GM23338 (cell line): ENCODE measurements around the gene FN3K. TPM values are rescaled to one million over a fixed set of nuclear protein-coding genes. Genes with fewer than 3 reads are reported as not detected.
"Not testable (repeated sequence)": the region's sequence is repeated elsewhere in the genome, so short reads cannot be mapped to it uniquely, and the experiment has no call there.

Experiments used
- ATAC-seq: fragments of 200-7000 bp; cut with Tn5 transposase; 3 replicates; pipeline ENCODE4 v1.9.1; 2020
- DNase-seq: peaks from one replicate; pipeline ENCODE4 v3.0.0-alpha.2; 2015; ENCODE audit warnings: low spot score
- H2AFZ ChIP-seq: fragments of 200-600 bp; sonication (generic); 2 replicates; pipeline ENCODE4 v1.8.0; 2016; ENCODE audit warnings: antibody characterized with exemption, mild to moderate bottlenecking, moderate library complexity
- H3F3A ChIP-seq: fragments of 200-600 bp; sonication (generic); replicated peaks from 2 replicates; pipeline ENCODE4 v1.8.0; 2017; ENCODE audit warnings: antibody characterized with exemption, mixed run types, low read depth
- H3K27ac ChIP-seq: fragments of 200-600 bp; sonication (generic); 2 replicates; pipeline ENCODE4 v1.6.1; 2016; ENCODE audit warnings: low read depth
- H3K27me3 ChIP-seq: fragments of 200-600 bp; sonication (generic); 2 replicates; pipeline ENCODE4 v1.8.0; 2016; ENCODE audit warnings: mild to moderate bottlenecking, mixed run types, moderate library complexity; ENCODE audit not compliant: insufficient read depth
- H3K36me3 ChIP-seq: fragments of 200-600 bp; sonication (generic); 2 replicates; pipeline ENCODE4 v1.8.0; 2016; ENCODE audit warnings: mild to moderate bottlenecking; ENCODE audit not compliant: insufficient read depth
- H3K4me1 ChIP-seq: fragments of 200-600 bp; sonication (generic); 2 replicates; pipeline ENCODE4 v1.8.0; 2016; ENCODE audit warnings: mild to moderate bottlenecking, moderate library complexity; ENCODE audit not compliant: insufficient read depth
- H3K4me2 ChIP-seq: fragments of 200-600 bp; sonication (generic); 2 replicates; pipeline ENCODE4 v1.7.1; 2017; ENCODE audit warnings: mixed run types
- H3K4me3 ChIP-seq: fragments of 200-600 bp; sonication (generic); 2 replicates; pipeline ENCODE4 v1.6.1; 2016; ENCODE audit warnings: mixed run types
- H3K79me2 ChIP-seq: fragments of 200-600 bp; sonication (generic); replicated peaks from 2 replicates; pipeline ENCODE4 v1.8.0; 2017; ENCODE audit warnings: mild to moderate bottlenecking; ENCODE audit not compliant: insufficient read depth
- H3K9me2 ChIP-seq: fragments of 200-600 bp; sonication (generic); 2 replicates; pipeline ENCODE4 v1.8.0; 2017; ENCODE audit not compliant: insufficient read depth
- H4K20me1 ChIP-seq: fragments of 200-600 bp; sonication (generic); replicated peaks from 2 replicates; pipeline ENCODE4 v1.8.0; 2017; ENCODE audit warnings: mild to moderate bottlenecking; ENCODE audit not compliant: insufficient read depth
- H3K27ac Mint-ChIP-seq: 2 replicates; pipeline ENCODE4 v1.8.0; 2020; ENCODE audit warnings: inconsistent platforms, mild to moderate bottlenecking, moderate library complexity, mixed read lengths
- H3K27me3 Mint-ChIP-seq: 3 replicates; pipeline ENCODE4 v1.8.0; 2022; ENCODE audit warnings: low read depth, mild to moderate bottlenecking, moderate library complexity, mixed read lengths, inconsistent platforms; ENCODE audit not compliant: insufficient read depth, poor library complexity
- H3K36me3 Mint-ChIP-seq: 3 replicates; pipeline ENCODE4 v1.8.0; 2021; ENCODE audit warnings: low read depth, mild to moderate bottlenecking, inconsistent platforms, moderate library complexity, mixed read lengths
- H3K4me1 Mint-ChIP-seq: 3 replicates; pipeline ENCODE4 v1.8.0; 2020; ENCODE audit warnings: mild to moderate bottlenecking, inconsistent platforms, mixed read lengths
- H3K4me3 Mint-ChIP-seq: 3 replicates; pipeline ENCODE4 v1.8.0; 2021; ENCODE audit warnings: moderate library complexity, mild to moderate bottlenecking, inconsistent platforms, mixed read lengths
- H3K9me3 Mint-ChIP-seq: 3 replicates; pipeline ENCODE4 v1.8.0; 2020; ENCODE audit warnings: moderate library complexity, mild to moderate bottlenecking, inconsistent platforms, mixed read lengths
- CREB1 ChIP-seq: fragments of 250-450 bp; sonication (Bioruptor Pico); IDR thresholded peaks from 2 replicates; pipeline ENCODE4 v1.5.0; 2020; ENCODE audit warnings: low read depth, mild to moderate bottlenecking, moderate library complexity
- CTCF ChIP-seq, 2 experiments: fragments of 200-600 bp in 1 of 2; sonication (generic) in 1 of 2; conservative IDR thresholded peaks; 2 replicates each; pipeline versions ENCODE4 v1.5.1 to v1.6.1; 2016 to 2017; ENCODE audit warnings: antibody characterized with exemption in 2 of 2, low read depth in 2 of 2, mild to moderate bottlenecking in 2 of 2, moderate library complexity in 1 of 2
- ETS1 ChIP-seq: IDR thresholded peaks from 2 replicates; pipeline ENCODE4 v1.6.1; 2016; ENCODE audit warnings: antibody characterized with exemption
- EZH2 ChIP-seq: fragments of 200-600 bp; sonication (generic); IDR thresholded peaks from one replicate; pipeline ENCODE4 v1.8.0; 2017; ENCODE audit warnings: antibody characterized with exemption, mild to moderate bottlenecking, low read depth; ENCODE audit not compliant: unreplicated experiment
- EZH2phosphoT487 ChIP-seq: fragments of 200-600 bp; sonication (generic); IDR thresholded peaks from one replicate; pipeline ENCODE4 v1.8.1; 2018; ENCODE audit warnings: antibody characterized with exemption; ENCODE audit not compliant: unreplicated experiment
- NANOG ChIP-seq: IDR thresholded peaks from 2 replicates; pipeline ENCODE4 v1.6.1; 2016; ENCODE audit warnings: antibody characterized with exemption, borderline replicate concordance
- POLR2AphosphoS5 ChIP-seq: IDR thresholded peaks from 2 replicates; pipeline ENCODE4 v1.6.1; 2016; ENCODE audit warnings: antibody characterized with exemption, low read depth
- REST ChIP-seq: IDR thresholded peaks from one replicate; pipeline ENCODE4 v1.6.1; 2018; ENCODE audit warnings: antibody characterized with exemption; ENCODE audit not compliant: unreplicated experiment
- STAT1 ChIP-seq: IDR thresholded peaks from one replicate; pipeline ENCODE4 v1.6.1; 2016; ENCODE audit warnings: antibody characterized with exemption; ENCODE audit not compliant: unreplicated experiment
- ZNF114 ChIP-seq: fragments of 250-450 bp; sonication (Bioruptor Pico); IDR thresholded peaks from 2 replicates; pipeline ENCODE4 v1.5.0; 2020; ENCODE audit warnings: mild to moderate bottlenecking, moderate library complexity
- polyA plus RNA-seq: library from polyadenylated mRNA; unstranded; fragments of >200 nt; fragmentation: Nextera tagmentation; extraction: Ambion mirVana; gene quantifications from 2 replicates; pipeline ENCODE4 v1.2.1, GENCODE V29; 2016
- total RNA-seq: library from RNA; depleted of rRNA; stranded (reverse); fragments of >200 nt; shearing (Covaris generic); gene quantifications from 2 replicates; pipeline ENCODE4 v1.2.3, GENCODE V29; 2014

Gene FN3K
- total and polyA plus RNA-seq, 2 experiments from 2014 or later, result 5.3 to 12.9 TPM

DNA sequence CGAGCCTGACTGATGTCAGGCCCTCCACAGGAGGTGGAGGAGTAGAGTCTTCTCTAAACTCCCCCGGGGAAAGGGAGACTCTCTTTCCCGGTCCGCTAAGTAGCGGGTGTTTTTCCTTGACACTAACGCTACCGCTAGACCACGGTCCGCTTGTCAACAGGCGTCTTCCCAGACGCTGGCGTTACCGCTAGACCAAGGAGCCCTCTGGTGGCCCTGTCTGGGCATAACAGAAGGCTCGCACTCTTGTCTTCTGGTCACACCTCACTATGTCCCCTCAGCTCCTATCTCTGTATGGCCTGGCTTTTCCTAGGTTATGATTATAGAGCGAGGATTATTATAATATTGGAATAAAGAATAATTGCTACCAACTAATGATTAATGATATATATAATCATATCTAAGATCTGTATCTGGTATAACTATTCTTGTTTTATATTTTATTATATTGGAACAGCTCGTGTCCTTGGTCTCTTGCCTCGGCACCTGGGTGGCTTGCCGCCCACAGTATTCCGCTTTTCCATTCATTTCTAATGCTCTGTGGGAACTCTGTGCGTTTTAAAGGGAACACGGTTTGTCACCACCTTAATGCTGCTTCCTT, 42.5 kb downstream of the FN3K start:
- Mint-ChIP-seq H3K36me3 (peaks cover 53% of the 10 kb centered on the region), H3K27me3 (peaks cover 14% of the 10 kb centered on the region)
- not testable (repeated sequence) for H3K4me3 ChIP-seq, H3K4me2 ChIP-seq, H3K4me3 Mint-ChIP-seq, H2AFZ ChIP-seq, H3F3A ChIP-seq, H3K27ac ChIP-seq, H3K27me3 ChIP-seq, H3K4me1 ChIP-seq, H3K4me1 Mint-ChIP-seq, H3K27ac Mint-ChIP-seq, DNase-seq, H3K9me3 Mint-ChIP-seq, ATAC-seq, H3K9me2 ChIP-seq
- Histone ChIP-seq H4K20me1 (peaks cover 25% of the 10 kb centered on the region), H3K36me3 (peaks cover 13% of the 10 kb centered on the region; the same call in 1 of the 2 replicates), H3K79me2 (peaks cover 32% of the 10 kb centered on the region)
- peak; percentile 36 to 44 for TF ChIP-seq CTCF (conservative IDR thresholded peaks at IDR 0.05; ENCODE audit: low read depth in 2 of 2)

GRCh38 chr17:82779541-82779940, 44.1 kb downstream of the FN3K start:
- Histone ChIP-seq H2AFZ (no peak overlapping the region), H3K27me3 (no peaks in the 10 kb centered on the region), H4K20me1 (peaks cover 20% of the 10 kb centered on the region), H3F3A (peaks cover 3% of the 10 kb centered on the region), H3K27ac (no peak overlapping the region), H3K4me1 (no peaks in the 10 kb centered on the region; the same call in 1 of the 2 replicates), H3K36me3 (peaks cover 16% of the 10 kb centered on the region; the same call in 1 of the 2 replicates), H3K9me2 (no peaks in the 10 kb centered on the region), H3K4me2 (no peak overlapping the region), H3K79me2 (peaks cover 42% of the 10 kb centered on the region), H3K4me3 (no peak overlapping the region)
- DNase-seq (no peak), ATAC-seq (no peak)
- H3K27me3 Mint-ChIP-seq, result peaks cover 22% of the 10 kb centered on the region
- H3K4me3 Mint-ChIP-seq, result no peak overlapping the region
- H3K27ac Mint-ChIP-seq, result no peak overlapping the region
- TF ChIP-seq CREB1 (CRISPR knock-in tag), result no peak
- H3K9me3 Mint-ChIP-seq, result peaks cover 4% of the 10 kb centered on the region; the same call in 2 of the 3 replicates
- peaks cover 10% of the 10 kb centered on the region for H3K4me1 Mint-ChIP-seq
- H3K36me3 Mint-ChIP-seq, result peaks cover 54% of the 10 kb centered on the region

GRCh38 chr17:82780195-82780594, 44.8 kb downstream of the FN3K start:
- H3K4me1 Mint-ChIP-seq, result peaks cover 10% of the 10 kb centered on the region
- H3K9me3 Mint-ChIP-seq, result peaks cover 4% of the 10 kb centered on the region; the same call in 2 of the 3 replicates
- H3K4me3 Mint-ChIP-seq, result no peak overlapping the region
- Histone ChIP-seq H3K36me3 (peaks cover 16% of the 10 kb centered on the region; the same call in 1 of the 2 replicates), H3K9me2 (no peaks in the 10 kb centered on the region), H4K20me1 (peaks cover 17% of the 10 kb centered on the region), H3K27ac (no peak overlapping the region), H3K79me2 (peaks cover 42% of the 10 kb centered on the region), H3K27me3 (no peaks in the 10 kb centered on the region), H2AFZ (no peak overlapping the region), H3K4me3 (no peak overlapping the region), H3K4me2 (no peak overlapping the region), H3F3A (no peaks in the 10 kb centered on the region; the same call in 1 of the 2 replicates), H3K4me1 (no peaks in the 10 kb centered on the region; the same call in 1 of the 2 replicates)
- peaks cover 20% of the 10 kb centered on the region for H3K27me3 Mint-ChIP-seq
- H3K36me3 Mint-ChIP-seq, result peaks cover 51% of the 10 kb centered on the region
- DNase-seq, result no peak
- no peak overlapping the region for H3K27ac Mint-ChIP-seq
- ATAC-seq, result no peak
- TF ChIP-seq ZNF114, result no peak
- TF ChIP-seq EZH2phosphoT487, result no peak
- TF ChIP-seq EZH2, result no peak
- TF ChIP-seq STAT1, result no peak
- TF ChIP-seq CTCF (conservative IDR thresholded peaks at IDR 0.05; ENCODE audit: low read depth in 2 of 2), result no peak
- no peak for TF ChIP-seq POLR2AphosphoS5
- TF ChIP-seq ETS1, result no peak
- TF ChIP-seq NANOG, result no peak
- no peak for TF ChIP-seq REST
